HL-60 (cell line): ENCODE data around the gene XRCC3.

Experiments used
- DNase-seq, 2 experiments: peaks; one replicate each; pipeline ENCODE4 v3.0.0-alpha.2; 2010 to 2020; ENCODE audit warnings: low read depth in 1 of 2, low spot score in 1 of 2
- H3K27ac ChIP-seq: fragments of 250-450 bp; sonication (Bioruptor Pico); replicated peaks from 2 replicates; pipeline ENCODE4 v1.5.1; 2020; ENCODE audit warnings: mild to moderate bottlenecking, moderate library complexity
- H3K27me3 ChIP-seq: fragments of 250-450 bp; sonication (Bioruptor Pico); 2 replicates; pipeline ENCODE4 v1.5.1; 2021; ENCODE audit warnings: mild to moderate bottlenecking, moderate library complexity; ENCODE audit not compliant: insufficient read depth, poor library complexity, severe bottlenecking
- H3K4me3 ChIP-seq: replicated peaks from 2 replicates; pipeline ENCODE4 v1.5.1; 2011; ENCODE audit warnings: mild to moderate bottlenecking, control low read depth, low read length; ENCODE audit not compliant: insufficient read depth
- GABPA ChIP-seq: IDR thresholded peaks from 2 replicates; pipeline ENCODE4 v1.6.1; 2012; ENCODE audit warnings: low read depth
- POLR2AphosphoS5 ChIP-seq: IDR thresholded peaks from 2 replicates; pipeline ENCODE4 v1.6.1; 2012; ENCODE audit warnings: low read depth
- SPI1 ChIP-seq: IDR thresholded peaks from 2 replicates; pipeline ENCODE4 v1.6.1; 2012; ENCODE audit warnings: low read depth, mild to moderate bottlenecking, borderline replicate concordance
- TF ChIP-seq, protein P1 (sequence below): IDR thresholded peaks from one replicate; pipeline ENCODE4 v1.5.1; 2011; ENCODE audit warnings: low read length, control low read depth, inconsistent platforms; ENCODE audit not compliant: insufficient read depth
- TF ChIP-seq, protein P2 (sequence below): IDR thresholded peaks from 2 replicates; pipeline ENCODE4 v1.6.1; 2012; ENCODE audit warnings: low read depth; ENCODE audit not compliant: insufficient replicate concordance

The XRCC3 gene

DNA sequence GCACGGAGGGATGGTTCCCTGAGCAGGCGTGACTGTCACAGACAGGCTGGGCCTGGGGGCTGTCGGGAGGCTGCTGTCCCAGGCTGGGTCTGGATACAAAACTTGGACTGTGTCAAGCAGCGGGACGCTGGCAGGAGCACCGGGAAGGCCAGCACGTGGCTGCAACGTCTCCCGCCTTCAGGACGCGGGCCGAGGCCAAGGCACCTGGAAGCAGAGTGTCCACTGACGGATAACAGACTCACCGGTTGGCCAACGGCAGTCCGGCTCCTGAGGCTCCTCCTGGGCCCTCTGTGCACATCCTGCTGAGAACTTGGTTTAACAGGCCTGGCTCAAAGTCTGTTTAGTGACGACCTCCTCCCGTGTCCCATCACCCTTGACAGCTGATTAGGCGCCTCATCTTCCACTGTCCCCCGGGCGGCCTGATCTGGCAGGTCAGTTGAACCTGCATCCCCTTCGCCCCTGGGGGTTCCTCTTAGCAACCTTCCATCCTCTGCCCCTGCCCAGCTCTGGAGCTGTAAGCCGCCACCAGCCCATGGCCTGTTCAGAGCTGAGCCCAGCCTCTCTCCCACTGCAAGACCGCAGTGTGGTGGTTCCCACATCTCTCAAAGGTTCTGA lies 2.5 kb downstream of the XRCC3 start:
- Histone ChIP-seq H3K27me3 (no peaks in the 10 kb centered on the region), H3K4me3 (no peak overlapping the region), H3K27ac (no peak overlapping the region)
- no peak for DNase-seq
- TF ChIP-seq, protein P1, sequence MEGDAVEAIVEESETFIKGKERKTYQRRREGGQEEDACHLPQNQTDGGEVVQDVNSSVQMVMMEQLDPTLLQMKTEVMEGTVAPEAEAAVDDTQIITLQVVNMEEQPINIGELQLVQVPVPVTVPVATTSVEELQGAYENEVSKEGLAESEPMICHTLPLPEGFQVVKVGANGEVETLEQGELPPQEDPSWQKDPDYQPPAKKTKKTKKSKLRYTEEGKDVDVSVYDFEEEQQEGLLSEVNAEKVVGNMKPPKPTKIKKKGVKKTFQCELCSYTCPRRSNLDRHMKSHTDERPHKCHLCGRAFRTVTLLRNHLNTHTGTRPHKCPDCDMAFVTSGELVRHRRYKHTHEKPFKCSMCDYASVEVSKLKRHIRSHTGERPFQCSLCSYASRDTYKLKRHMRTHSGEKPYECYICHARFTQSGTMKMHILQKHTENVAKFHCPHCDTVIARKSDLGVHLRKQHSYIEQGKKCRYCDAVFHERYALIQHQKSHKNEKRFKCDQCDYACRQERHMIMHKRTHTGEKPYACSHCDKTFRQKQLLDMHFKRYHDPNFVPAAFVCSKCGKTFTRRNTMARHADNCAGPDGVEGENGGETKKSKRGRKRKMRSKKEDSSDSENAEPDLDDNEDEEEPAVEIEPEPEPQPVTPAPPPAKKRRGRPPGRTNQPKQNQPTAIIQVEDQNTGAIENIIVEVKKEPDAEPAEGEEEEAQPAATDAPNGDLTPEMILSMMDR = no peak
- TF ChIP-seq SPI1 (no peak), POLR2AphosphoS5 (no peak), GABPA (no peak)
- TF ChIP-seq, protein P2, sequence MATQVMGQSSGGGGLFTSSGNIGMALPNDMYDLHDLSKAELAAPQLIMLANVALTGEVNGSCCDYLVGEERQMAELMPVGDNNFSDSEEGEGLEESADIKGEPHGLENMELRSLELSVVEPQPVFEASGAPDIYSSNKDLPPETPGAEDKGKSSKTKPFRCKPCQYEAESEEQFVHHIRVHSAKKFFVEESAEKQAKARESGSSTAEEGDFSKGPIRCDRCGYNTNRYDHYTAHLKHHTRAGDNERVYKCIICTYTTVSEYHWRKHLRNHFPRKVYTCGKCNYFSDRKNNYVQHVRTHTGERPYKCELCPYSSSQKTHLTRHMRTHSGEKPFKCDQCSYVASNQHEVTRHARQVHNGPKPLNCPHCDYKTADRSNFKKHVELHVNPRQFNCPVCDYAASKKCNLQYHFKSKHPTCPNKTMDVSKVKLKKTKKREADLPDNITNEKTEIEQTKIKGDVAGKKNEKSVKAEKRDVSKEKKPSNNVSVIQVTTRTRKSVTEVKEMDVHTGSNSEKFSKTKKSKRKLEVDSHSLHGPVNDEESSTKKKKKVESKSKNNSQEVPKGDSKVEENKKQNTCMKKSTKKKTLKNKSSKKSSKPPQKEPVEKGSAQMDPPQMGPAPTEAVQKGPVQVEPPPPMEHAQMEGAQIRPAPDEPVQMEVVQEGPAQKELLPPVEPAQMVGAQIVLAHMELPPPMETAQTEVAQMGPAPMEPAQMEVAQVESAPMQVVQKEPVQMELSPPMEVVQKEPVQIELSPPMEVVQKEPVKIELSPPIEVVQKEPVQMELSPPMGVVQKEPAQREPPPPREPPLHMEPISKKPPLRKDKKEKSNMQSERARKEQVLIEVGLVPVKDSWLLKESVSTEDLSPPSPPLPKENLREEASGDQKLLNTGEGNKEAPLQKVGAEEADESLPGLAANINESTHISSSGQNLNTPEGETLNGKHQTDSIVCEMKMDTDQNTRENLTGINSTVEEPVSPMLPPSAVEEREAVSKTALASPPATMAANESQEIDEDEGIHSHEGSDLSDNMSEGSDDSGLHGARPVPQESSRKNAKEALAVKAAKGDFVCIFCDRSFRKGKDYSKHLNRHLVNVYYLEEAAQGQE = no peak

DNA sequence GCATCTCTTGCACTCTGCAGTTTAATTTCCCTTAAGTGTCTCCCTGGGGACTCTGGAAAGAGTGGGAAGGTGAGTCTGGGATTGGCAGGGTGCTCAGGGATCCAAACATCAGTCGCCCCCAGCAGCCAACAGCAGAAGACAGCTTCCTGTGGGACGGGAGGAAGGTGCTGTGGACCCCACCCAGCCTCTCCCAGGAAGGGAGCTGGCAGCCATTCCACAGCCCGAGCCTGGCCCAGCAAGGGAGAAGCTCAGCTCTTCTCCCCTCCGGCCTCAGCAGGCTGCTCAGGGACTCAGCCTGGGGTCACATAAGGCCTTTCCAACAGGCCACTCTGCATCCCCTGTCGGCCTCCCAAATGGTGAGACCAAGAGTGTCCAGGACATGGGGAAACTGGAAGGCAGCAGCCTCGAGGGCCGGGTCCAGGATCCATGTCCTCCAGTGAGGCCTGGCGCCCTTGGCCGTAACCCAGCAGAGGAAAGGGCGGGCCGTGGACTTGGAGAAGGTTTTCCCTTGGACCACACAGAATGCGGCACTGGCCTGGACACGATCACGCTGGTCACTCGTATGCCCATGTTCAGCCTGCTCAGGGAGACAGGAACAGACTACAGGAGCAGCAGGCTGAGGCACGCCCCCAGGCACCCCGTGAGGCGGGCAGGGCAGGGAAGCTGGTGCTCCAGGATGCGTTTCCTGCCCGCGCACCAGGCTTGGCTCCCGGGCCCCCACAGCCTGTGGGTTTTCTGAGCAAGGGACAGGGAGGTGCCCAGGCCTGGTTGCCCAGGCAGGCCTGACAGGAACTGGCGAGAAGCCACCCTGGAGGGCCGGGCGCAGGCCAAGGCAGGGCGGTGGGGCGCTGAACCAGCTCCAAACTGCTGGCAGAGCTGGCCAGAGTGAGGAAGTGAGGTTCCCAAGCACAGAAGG lies 3.5 kb downstream of the XRCC3 start:
- Histone ChIP-seq H3K27me3 (no peaks in the 10 kb centered on the region), H3K4me3 (no peak overlapping the region), H3K27ac (no peak overlapping the region)
- TF ChIP-seq POLR2AphosphoS5 (no peak), GABPA (no peak), SPI1 (no peak)
- TF ChIP-seq, protein P2 = no peak
- TF ChIP-seq, protein P1 = no peak
- DNase-seq = no peak

DNA sequence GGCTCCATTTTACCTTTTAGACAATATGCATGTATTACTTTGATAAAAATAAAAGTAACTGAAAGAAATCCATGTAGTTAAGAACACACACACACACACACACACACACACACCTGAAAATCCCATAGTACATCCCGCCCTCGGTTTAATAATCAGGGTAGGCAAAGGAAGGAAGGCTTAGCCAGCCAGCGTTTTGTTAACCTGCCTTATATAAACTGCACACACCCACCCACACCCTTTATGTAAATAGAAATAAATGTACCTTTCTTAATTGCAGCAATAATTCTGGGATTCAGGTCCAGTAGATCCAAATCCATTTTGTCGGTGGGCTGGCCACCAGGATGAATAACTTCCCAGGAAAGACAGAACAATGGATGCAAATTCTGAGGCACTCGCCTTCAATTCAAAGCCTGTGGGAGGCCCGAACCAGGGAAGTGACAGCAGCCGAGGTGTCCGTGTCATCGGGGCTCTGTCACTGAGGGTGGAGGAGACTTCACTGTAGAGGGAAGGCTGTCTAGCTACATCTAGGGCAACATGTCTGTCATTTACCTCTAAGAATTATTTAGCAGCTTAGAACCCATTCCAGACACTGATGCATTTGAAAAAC lies 4.4 kb downstream of the XRCC3 start:
- no peak overlapping the region for H3K4me3 ChIP-seq
- TF ChIP-seq, protein P1 = no peak
- no peak for TF ChIP-seq SPI1
- TF ChIP-seq POLR2AphosphoS5 = no peak
- TF ChIP-seq GABPA = no peak
- TF ChIP-seq, protein P2 = no peak
- no peak for DNase-seq
- no peak overlapping the region for H3K27ac ChIP-seq
- H3K27me3 ChIP-seq = no peaks in the 10 kb centered on the region
